Colonic mucosa (tissue), 4 donors: ENCODE data around the gene CEMIP. TPM values are rescaled to one million over a fixed set of nuclear protein-coding genes. Genes with fewer than 3 reads are reported as not detected.

ENCODE experiments used
- DNase-seq: peaks from one replicate; pipeline ENCODE4 v3.0.0-alpha.2; 2020
- H3K27ac ChIP-seq: fragments of 200-600 bp; one replicate; pipeline ENCODE4 v1.8.0; 2021
- H3K27me3 ChIP-seq: fragments of 200-600 bp; one replicate; pipeline ENCODE4 v1.8.0; 2021
- H3K36me3 ChIP-seq: fragments of 200-600 bp; one replicate; pipeline ENCODE4 v1.8.0; 2021
- H3K4me1 ChIP-seq: fragments of 200-600 bp; one replicate; pipeline ENCODE4 v1.8.0; 2021; ENCODE audit warnings: mild to moderate bottlenecking
- H3K4me3 ChIP-seq: fragments of 200-600 bp; one replicate; pipeline ENCODE4 v1.8.0; 2021
- H3K9ac ChIP-seq, 2 donors: one replicate each; pipeline ENCODE4 v1.7.0; 2013; ENCODE audit warnings: control low read depth in 2 of 2, low read depth in 2 of 2, low read length in 2 of 2
- H3K9me3 ChIP-seq: fragments of 200-600 bp; one replicate; pipeline ENCODE4 v1.8.0; 2021
- intact Hi-C: fragments of 100-400 bp; cut with DNase I; formaldehyde crosslinking; loops from one replicate; pipeline ENCODE4 v1.14.1; 2022
- microRNA-seq: library from miRNA; unstranded; fragments of <30 nt; microRNA quantifications from one replicate; pipeline ENCODE4, GENCODE V29; 2019
- total RNA-seq, 2 donors: library from RNA; stranded (reverse); fragmentation: NEBNext Ultra II Directional in 1 of 2; extraction: Animal tissue kit (Norgen Biotek cat#: 25700) in 1 of 2; gene quantifications; one replicate each; pipeline ENCODE4 v1.2.1, GENCODE V29; 2021
- TF ChIP-seq, protein P1 (sequence below): fragments of 200-600 bp; IDR thresholded peaks from one replicate; pipeline ENCODE4 v1.8.0; 2022; ENCODE audit warnings: antibody characterized with exemption, mild to moderate bottlenecking
- donor health status: healthy.
- donor health status: DM: no; HTN: no; CAD: no.
- donor health status: DM: no; HTN: no; CAD: no.

Gene CEMIP
- total RNA-seq, 2 donors from 2014 or later: 2.1 to 2.9 TPM

DNA sequence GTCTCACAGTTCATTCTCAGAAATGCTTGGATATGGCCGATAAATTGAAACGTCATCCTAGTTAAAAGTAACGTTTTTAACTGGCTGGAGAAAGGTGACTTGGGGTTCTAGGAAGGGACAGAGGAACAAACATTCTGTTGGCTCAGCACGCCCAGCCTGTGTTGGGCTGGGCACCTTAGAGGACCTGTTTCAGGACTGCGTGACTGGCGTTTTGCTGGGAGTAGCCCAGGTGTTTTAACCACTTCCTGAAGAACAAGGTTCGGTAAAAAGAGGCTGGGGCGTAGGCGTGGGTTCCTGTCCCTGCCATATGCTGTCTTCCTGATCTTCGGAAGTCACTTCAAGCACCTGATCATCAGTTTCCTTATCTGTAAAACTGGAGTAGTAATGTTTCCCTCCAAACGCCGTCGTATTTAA, 220.5 kb downstream of the CEMIP start:
- TF ChIP-seq, protein P1, sequence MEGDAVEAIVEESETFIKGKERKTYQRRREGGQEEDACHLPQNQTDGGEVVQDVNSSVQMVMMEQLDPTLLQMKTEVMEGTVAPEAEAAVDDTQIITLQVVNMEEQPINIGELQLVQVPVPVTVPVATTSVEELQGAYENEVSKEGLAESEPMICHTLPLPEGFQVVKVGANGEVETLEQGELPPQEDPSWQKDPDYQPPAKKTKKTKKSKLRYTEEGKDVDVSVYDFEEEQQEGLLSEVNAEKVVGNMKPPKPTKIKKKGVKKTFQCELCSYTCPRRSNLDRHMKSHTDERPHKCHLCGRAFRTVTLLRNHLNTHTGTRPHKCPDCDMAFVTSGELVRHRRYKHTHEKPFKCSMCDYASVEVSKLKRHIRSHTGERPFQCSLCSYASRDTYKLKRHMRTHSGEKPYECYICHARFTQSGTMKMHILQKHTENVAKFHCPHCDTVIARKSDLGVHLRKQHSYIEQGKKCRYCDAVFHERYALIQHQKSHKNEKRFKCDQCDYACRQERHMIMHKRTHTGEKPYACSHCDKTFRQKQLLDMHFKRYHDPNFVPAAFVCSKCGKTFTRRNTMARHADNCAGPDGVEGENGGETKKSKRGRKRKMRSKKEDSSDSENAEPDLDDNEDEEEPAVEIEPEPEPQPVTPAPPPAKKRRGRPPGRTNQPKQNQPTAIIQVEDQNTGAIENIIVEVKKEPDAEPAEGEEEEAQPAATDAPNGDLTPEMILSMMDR: no peak
- Histone ChIP-seq H3K9ac (peak overlapping the region in 1 of 2 donors; percentile 99), H3K4me1 (peaks cover 11% of the 10 kb centered on the region), H3K27ac (peak overlapping the region; percentile 99), H3K27me3 (no peaks in the 10 kb centered on the region), H3K4me3 (peak overlapping the region; percentile 69), H3K36me3 (no peaks in the 10 kb centered on the region), H3K9me3 (no peaks in the 10 kb centered on the region)
- intact Hi-C loops: no loop called here
- DNase-seq: peak; percentile 86

DNA sequence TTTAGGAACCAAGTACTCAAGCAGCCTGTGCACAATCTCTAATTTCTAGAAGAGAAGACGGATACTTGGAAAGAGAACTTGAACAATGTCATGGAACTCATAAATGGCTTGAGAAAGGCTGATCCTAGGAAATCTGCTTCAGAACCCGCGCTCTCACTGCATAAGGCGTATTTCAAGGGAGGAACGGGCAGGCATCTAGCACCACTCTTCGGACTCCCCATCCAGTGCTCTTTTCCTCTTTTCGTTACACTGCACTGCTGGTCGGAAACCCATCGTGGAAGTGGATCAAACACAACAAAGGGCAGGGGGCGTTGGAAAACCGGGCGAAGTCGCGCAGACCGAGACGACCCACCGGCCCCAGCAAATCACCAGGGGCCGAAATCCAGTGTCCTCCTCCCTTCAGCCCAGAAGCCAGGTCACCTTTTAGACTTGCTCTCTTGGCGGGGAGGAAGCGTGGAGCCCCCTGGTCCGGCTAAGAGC, 221.0 kb downstream of the CEMIP start:
- Histone ChIP-seq H3K36me3 (no peaks in the 10 kb centered on the region), H3K4me1 (peaks cover 11% of the 10 kb centered on the region), H3K27ac (peak overlapping the region; percentile 99), H3K27me3 (no peaks in the 10 kb centered on the region), H3K9ac (peak overlapping the region; percentile 99), H3K9me3 (no peaks in the 10 kb centered on the region), H3K4me3 (peak overlapping the region; percentile 69)
- intact Hi-C loops: no loop called here
- TF ChIP-seq, protein P1: no peak
- peak; percentile 41 for DNase-seq

DNA sequence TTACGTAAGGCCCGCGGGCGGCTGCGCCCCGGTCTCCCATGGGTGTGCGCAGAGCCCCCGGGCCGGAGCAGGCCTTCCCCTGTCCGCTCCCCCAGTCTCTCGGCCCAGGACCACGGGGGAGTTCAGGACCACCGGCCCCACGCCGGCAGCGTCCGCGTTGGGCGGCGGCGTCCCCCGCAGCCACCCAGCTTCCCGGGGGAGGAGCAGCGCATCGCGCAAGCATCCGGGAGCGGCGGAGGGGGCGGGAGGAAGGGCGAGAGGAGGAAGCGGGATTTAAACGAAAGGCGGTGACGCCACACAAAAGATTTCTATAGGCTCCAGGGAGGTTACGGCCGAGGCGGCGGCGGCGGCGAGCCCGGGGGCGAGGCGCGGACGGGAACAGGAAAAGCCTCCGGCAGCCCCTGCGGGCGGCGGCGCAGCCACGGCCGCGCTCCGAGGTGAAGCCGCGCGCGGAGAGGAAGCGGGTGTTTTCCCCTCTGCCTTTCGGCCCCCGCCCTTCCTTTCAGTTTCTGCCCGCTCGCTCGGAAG, 221.5 kb downstream of the CEMIP start, which contains the start of gene TLNRD1:
TLNRD1 (plus strand) TSS at position 300 of the 528 bp plus-strand sequence. CDS start 1,349 bp downstream, outside the sequence.
- Histone ChIP-seq H3K36me3 (no peaks in the 10 kb centered on the region), H3K9ac (peak within 1 kb of the TSS; percentile 99), H3K27me3 (no peaks in the 10 kb centered on the region), H3K27ac (peak within 1 kb of the TSS; percentile 99), H3K9me3 (no peaks in the 10 kb centered on the region), H3K4me1 (peaks cover 11% of the 10 kb centered on the region), H3K4me3 (peak within 1 kb of the TSS; percentile 69)
- TF ChIP-seq, protein P1: no peak
- intact Hi-C loops: no loop called here
- peak; percentile 93 for DNase-seq

Small RNAs within 50 kb of the gene (microRNA-seq; reads per million reads assigned to microRNA genes)
- gene MIR4514 (not detected), gene MIR549A (not detected)

Other genes with a start within 250 kb of the CEMIP start
- gene ABHD17C, start 84.1 kb upstream of the CEMIP start, total RNA-seq: 100 to 1,000 TPM in 1 of 2 donors, 10 to 100 TPM in 1; 92.1 to 152 TPM
- gene MESD, start 210.4 kb downstream of the CEMIP start, total RNA-seq: 10 to 100 TPM; 20.4 to 26.1 TPM
- gene TLNRD1, start 221.6 kb downstream of the CEMIP start, total RNA-seq: 10 to 100 TPM; 28.5 to 33.3 TPM